Activated T-helper 1 cell treated with anti-CD3 and anti-CD28 coated beads, Interleukin-2, amount 50 U/mL, for 16 hours (primary cell): ENCODE results near the gene NDUFS2.
A peak's percentile ranks its signal among the peaks of the same experiment; 100 is the strongest.
"Not testable (repeated sequence)": the region's sequence is repeated elsewhere in the genome, so short reads cannot be mapped to it uniquely, and the experiment has no call there.

Experiments
- DNase-seq, 2 donors: peaks; one replicate each; pipeline ENCODE4 v3.0.0-alpha.2; 2020; ENCODE audit warnings: low read depth in 1 of 2, low spot score in 1 of 2

Gene NDUFS2

DNA sequence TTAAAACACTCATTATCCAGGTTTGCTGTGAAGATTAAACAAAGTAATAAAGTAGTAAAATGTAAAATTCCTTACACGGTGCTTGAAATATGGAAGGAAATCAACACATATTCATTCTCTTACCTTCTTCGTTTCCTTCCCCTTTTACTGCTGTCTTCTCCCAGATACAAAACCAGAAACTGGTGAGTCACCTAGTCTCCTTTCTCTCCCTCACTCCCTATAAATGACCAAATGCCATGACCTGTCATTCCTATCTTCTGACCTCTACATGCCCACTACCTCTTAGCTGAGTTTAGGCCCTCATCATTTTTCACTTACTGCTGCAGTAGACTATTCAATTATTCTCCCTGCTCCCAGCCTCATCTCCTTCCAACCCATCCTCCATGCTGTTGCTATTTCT, 40.1 kb downstream of the NDUFS2 start:
- no peak for DNase-seq

- DNase-seq = no peak
Observed at GRCh38 chr1:161244888-161245287, 42.7 kb downstream of the NDUFS2 start.

- not testable (repeated sequence) for DNase-seq
Observed at GRCh38 chr1:161250100-161250499, 47.9 kb downstream of the NDUFS2 start.

DNA sequence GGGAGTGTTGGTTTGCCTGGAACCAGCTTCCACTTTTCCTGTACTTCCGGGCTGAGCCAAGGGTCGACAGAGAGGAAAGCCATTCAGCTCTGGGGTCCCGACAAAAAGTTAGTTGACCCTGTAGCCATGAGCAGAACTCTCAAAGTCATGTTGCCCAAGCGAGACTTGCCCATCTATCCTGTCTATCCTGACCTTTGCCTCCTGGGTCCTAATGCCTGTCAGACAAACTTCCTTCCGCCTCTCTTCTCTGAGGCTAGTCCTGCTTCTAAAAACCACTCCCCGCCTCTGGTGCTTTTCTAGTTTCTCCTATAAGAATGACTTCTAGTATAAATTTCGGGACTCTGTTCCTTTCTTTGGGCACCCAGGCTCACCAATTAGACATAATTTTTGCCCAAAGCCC, 48.7 kb downstream of the NDUFS2 start:
- DNase-seq = no peak

DNA sequence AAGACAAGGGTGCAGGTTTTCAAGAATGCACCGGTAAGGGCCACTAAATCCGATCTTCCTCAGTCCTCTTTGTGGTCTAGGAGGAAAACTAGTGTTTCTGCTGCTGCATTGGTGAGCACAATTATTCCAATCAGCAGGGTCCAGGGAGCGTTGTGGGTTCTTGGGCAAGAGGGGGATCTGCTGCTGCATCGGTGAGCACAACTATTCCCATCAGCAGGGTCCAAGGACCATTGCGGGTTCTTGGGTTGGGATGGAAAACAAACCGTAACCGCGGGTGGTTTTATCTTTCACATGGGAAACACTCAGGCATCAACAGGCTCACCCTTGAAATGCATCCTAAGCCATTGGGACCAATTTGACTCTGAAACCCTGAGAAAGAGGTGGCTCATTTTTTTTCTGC, 49.4 kb downstream of the NDUFS2 start:
- DNase-seq = no peak

- DNase-seq = not testable (repeated sequence)
Observed at GRCh38 chr1:161255302-161255701, 53.1 kb downstream of the NDUFS2 start.

- not testable (repeated sequence) for DNase-seq
Observed at GRCh38 chr1:161255955-161256520, 53.9 kb downstream of the NDUFS2 start.

- DNase-seq = not testable (repeated sequence)
Observed at GRCh38 chr1:161257109-161257508, 54.9 kb downstream of the NDUFS2 start.

- peak in 1 of 2 donors; percentile 5 for DNase-seq
Observed at GRCh38 chr1:161258439-161259344, 56.5 kb downstream of the NDUFS2 start, which contains the start of gene PCP4L1. Gene PCP4L1, plus strand, starts transcription at chr1:161258745. Its CDS starts 230 bp downstream, at chr1:161258975.

- no peak for DNase-seq
Observed at GRCh38 chr1:161259345-161259702, 57.2 kb downstream of the NDUFS2 start.

DNA sequence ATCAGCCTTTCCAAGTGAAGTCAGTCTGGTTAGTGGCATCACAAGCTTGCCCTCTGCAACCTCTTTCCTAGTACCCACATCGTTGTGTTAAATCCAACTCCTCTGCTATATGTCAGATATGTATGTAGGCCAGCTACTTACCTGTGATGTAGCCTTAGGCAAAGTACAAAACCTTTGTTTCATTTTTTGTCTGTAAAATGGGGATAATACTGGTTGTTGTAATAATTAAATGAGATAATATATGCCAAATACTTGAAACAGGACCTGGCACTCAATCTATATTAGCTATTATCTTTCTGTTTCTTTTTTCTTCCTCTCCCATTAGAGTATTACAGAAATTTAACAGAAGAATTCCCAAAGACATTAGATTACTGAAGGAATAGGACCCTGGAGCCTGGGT, 57.6 kb downstream of the NDUFS2 start:
- no peak for DNase-seq

GRCh38 chr1:161260376-161261260, 58.5 kb downstream of the NDUFS2 start:
- DNase-seq = no peak

DNA sequence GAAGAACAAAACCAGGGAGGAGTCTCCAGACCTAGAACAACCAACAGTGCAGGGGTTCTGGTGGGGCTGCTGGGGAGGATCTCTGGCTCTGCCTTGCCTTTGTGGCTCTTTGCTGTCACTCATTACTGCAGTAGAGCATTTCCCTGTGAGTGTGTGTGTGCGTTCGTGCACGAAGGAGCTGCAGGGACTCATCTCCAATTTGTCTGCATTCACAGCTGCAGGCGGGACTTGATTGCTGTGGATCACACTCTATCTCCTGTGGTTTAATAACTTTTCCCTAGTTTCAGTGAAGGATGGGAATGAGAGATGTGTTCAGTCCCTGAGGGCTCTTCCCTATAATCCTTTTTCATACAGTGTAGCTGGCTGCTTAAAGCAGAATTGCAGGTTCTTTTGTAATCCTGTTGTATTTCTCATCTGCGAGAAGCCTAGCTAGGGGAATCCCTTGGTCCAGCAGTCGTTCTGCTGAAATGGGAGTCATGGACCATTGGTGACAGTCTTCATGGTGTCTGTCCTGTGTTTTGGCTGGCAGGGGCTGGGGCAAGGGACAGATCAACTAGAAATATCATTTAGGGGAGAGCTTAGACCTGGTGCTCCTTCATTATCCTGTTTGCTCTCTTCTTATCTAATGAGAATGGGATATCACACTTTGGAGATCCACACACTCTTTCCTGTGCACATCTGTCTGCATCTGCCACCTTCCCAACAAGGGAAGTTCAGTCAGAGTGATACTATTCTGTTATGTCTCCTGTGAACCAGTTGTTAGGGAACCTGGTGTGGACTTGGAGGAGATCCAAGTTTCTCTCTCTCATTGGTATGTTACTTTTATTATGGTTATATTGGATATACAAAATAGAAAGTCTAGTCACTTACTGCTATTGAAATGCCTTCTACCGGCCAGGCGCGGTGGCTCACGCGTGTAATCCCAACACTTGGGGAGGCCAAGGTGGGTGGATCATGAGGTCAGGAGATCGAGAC, 59.4 kb downstream of the NDUFS2 start:
- DNase-seq = no peak
